OCI-M1 (cell line): ENCODE results near the gene VAC14.
"Not testable (repeated sequence)": the region's sequence is repeated elsewhere in the genome, so short reads cannot be mapped to it uniquely, and the experiment has no call there.

Experiments
- DNase-seq: peaks from one replicate; lab custom pipeline; 2025; lab: John Stamatoyannopoulos, UW

VAC14 gene

GRCh38 chr16:70679671-70680494, 121.1 kb downstream of the VAC14 start:
- no peak for DNase-seq

GRCh38 chr16:70678898-70679670, 121.9 kb downstream of the VAC14 start:
- DNase-seq = no peak

GRCh38 chr16:70678121-70678897, 122.6 kb downstream of the VAC14 start:
- no peak for DNase-seq

GRCh38 chr16:70677499-70678120, 123.3 kb downstream of the VAC14 start:
- no peak for DNase-seq

GRCh38 chr16:70676675-70677498, 124.1 kb downstream of the VAC14 start:
- no peak for DNase-seq

- DNase-seq = no peak
These were observed 125.0 kb downstream of the VAC14 start for GRCh38 chr16:70675851-70676513.

GRCh38 chr16:70674221-70675014, 126.5 kb downstream of the VAC14 start:
- no peak for DNase-seq

GRCh38 chr16:70670938-70671337, 130.0 kb downstream of the VAC14 start:
- DNase-seq = not testable (repeated sequence)

- DNase-seq = no peak
These were observed 130.8 kb downstream of the VAC14 start for GRCh38 chr16:70670175-70670574.

- no peak for DNase-seq
These were observed 134.9 kb downstream of the VAC14 start for GRCh38 chr16:70665806-70666735.

- DNase-seq = no peak
These were observed 135.8 kb downstream of the VAC14 start for GRCh38 chr16:70665113-70665694.

- DNase-seq = no peak
These were observed 136.4 kb downstream of the VAC14 start for GRCh38 chr16:70664325-70665112.

- no peak for DNase-seq
These were observed 137.2 kb downstream of the VAC14 start for GRCh38 chr16:70663524-70664324.

- DNase-seq = no peak
These were observed 137.9 kb downstream of the VAC14 start for GRCh38 chr16:70662991-70663523.

GRCh38 chr16:70661918-70662641, 138.9 kb downstream of the VAC14 start:
- no peak for DNase-seq

GRCh38 chr16:70661534-70661917, 139.4 kb downstream of the VAC14 start:
- DNase-seq = no peak
